KMS-11 (cell line): ENCODE results near the gene ALKBH3.
A peak's percentile ranks its signal among the peaks of the same experiment; 100 is the strongest.

Source experiments
- H2AFZ ChIP-seq: fragments of 200-600 bp; sonication (generic); 2 replicates; pipeline ENCODE4 v1.6.1; 2016; ENCODE audit warnings: antibody characterized with exemption, mixed run types, low read depth
- H3K27ac ChIP-seq: fragments of 200-600 bp; sonication (generic); 2 replicates; pipeline ENCODE4 v1.6.1; 2016; ENCODE audit warnings: mild to moderate bottlenecking, mixed run types
- H3K27me3 ChIP-seq: fragments of 200-600 bp; sonication (generic); 2 replicates; pipeline ENCODE4 v1.6.1; 2017; ENCODE audit warnings: mild to moderate bottlenecking, low read depth, mixed run types, moderate library complexity; ENCODE audit not compliant: insufficient read depth
- H3K36me3 ChIP-seq: fragments of 200-600 bp; sonication (generic); 2 replicates; pipeline ENCODE4 v1.6.1; 2017; ENCODE audit warnings: mild to moderate bottlenecking, mixed run types; ENCODE audit not compliant: insufficient read depth
- H3K4me1 ChIP-seq: fragments of 200-600 bp; sonication (generic); 2 replicates; pipeline ENCODE4 v1.6.1; 2016; ENCODE audit warnings: mild to moderate bottlenecking, low read depth, mixed run types; ENCODE audit not compliant: poor library complexity, severe bottlenecking
- H3K4me2 ChIP-seq: fragments of 200-600 bp; sonication (generic); 2 replicates; pipeline ENCODE4 v1.7.0; 2016; ENCODE audit warnings: mild to moderate bottlenecking, mixed run types
- H3K4me3 ChIP-seq: fragments of 200-600 bp; sonication (generic); IDR thresholded peaks from 2 replicates; pipeline ENCODE4 v1.6.1; 2017; ENCODE audit warnings: low read depth, low read length, mixed read lengths; ENCODE audit not compliant: insufficient read depth
- H3K79me2 ChIP-seq: fragments of 200-600 bp; sonication (generic); 2 replicates; pipeline ENCODE4 v1.6.1; 2016; ENCODE audit warnings: low read depth, mixed run types; ENCODE audit not compliant: insufficient read depth
- H3K9ac ChIP-seq: fragments of 200-600 bp; sonication (generic); 2 replicates; pipeline ENCODE4 v1.6.1; 2016; ENCODE audit warnings: mild to moderate bottlenecking, mixed run types
- H4K20me1 ChIP-seq: fragments of 200-600 bp; sonication (generic); 2 replicates; pipeline ENCODE4 v1.6.1; 2016; ENCODE audit warnings: mild to moderate bottlenecking, mixed run types; ENCODE audit not compliant: insufficient read depth
- CTCF ChIP-seq: fragments of 200-600 bp; sonication (generic); conservative IDR thresholded peaks from 2 replicates; pipeline ENCODE4 v1.6.1; 2017; ENCODE audit warnings: low read depth, mild to moderate bottlenecking, antibody characterized with exemption, low read length, moderate library complexity, mixed read lengths

ALKBH3 gene

GRCh38 chr11:43942662-43943371, 62.2 kb downstream of the ALKBH3 start:
- Histone ChIP-seq H3K79me2 (no peaks in the 10 kb centered on the region), H4K20me1 (no peaks in the 10 kb centered on the region), H3K36me3 (no peaks in the 10 kb centered on the region), H3K4me1 (peaks cover 20% of the 10 kb centered on the region), H3K27me3 (peaks cover 11% of the 10 kb centered on the region; the same call in 1 of the 2 replicates), H3K9ac (no peak overlapping the region), H2AFZ (peak overlapping the region; percentile 54), H3K27ac (no peak overlapping the region), H3K4me2 (peak overlapping the region; percentile 44; the same call in 1 of the 2 replicates), H3K4me3 (no peak overlapping the region)
- TF ChIP-seq CTCF = no peak

- Histone ChIP-seq H3K4me3 (no peak overlapping the region), H3K36me3 (no peaks in the 10 kb centered on the region), H3K27me3 (peaks cover 11% of the 10 kb centered on the region; the same call in 1 of the 2 replicates), H3K4me2 (peak overlapping the region; percentile 44), H3K79me2 (no peaks in the 10 kb centered on the region), H2AFZ (peak overlapping the region; percentile 36; the same call in 1 of the 2 replicates), H4K20me1 (no peaks in the 10 kb centered on the region), H3K9ac (no peak overlapping the region), H3K27ac (no peak overlapping the region), H3K4me1 (peaks cover 20% of the 10 kb centered on the region)
- no peak for TF ChIP-seq CTCF
These were observed 62.8 kb downstream of the ALKBH3 start for GRCh38 chr11:43943372-43943930.

- H3K4me1 ChIP-seq = peaks cover 20% of the 10 kb centered on the region
- H3K27me3 ChIP-seq = peaks cover 11% of the 10 kb centered on the region; the same call in 1 of the 2 replicates
- no peak overlapping the region for H3K4me3 ChIP-seq
- no peaks in the 10 kb centered on the region for H3K36me3 ChIP-seq
- TF ChIP-seq CTCF = no peak
- H3K9ac ChIP-seq = no peak overlapping the region
- H4K20me1 ChIP-seq = no peaks in the 10 kb centered on the region
- H3K79me2 ChIP-seq = no peaks in the 10 kb centered on the region
- no peak overlapping the region for H3K27ac ChIP-seq
- peak overlapping the region; percentile 44 for H3K4me2 ChIP-seq
- peak overlapping the region; percentile 36 for H2AFZ ChIP-seq
These were observed 63.5 kb downstream of the ALKBH3 start for GRCh38 chr11:43943931-43944751.

- H3K4me2 ChIP-seq = peak overlapping the region; percentile 44
- no peak overlapping the region for H3K27ac ChIP-seq
- peaks cover 14% of the 10 kb centered on the region for H3K4me1 ChIP-seq
- no peak overlapping the region for H3K4me3 ChIP-seq
- no peaks in the 10 kb centered on the region for H3K36me3 ChIP-seq
- H3K79me2 ChIP-seq = no peaks in the 10 kb centered on the region
- peak; percentile 96 for TF ChIP-seq CTCF
- no peaks in the 10 kb centered on the region for H4K20me1 ChIP-seq
- peaks cover 11% of the 10 kb centered on the region; the same call in 1 of the 2 replicates for H3K27me3 ChIP-seq
- no peak overlapping the region for H3K9ac ChIP-seq
- peak overlapping the region; percentile 36 for H2AFZ ChIP-seq
These were observed 64.2 kb downstream of the ALKBH3 start for GRCh38 chr11:43944761-43945311.
